ENCODE measurements around the gene COG7.

Gene COG7

DNA sequence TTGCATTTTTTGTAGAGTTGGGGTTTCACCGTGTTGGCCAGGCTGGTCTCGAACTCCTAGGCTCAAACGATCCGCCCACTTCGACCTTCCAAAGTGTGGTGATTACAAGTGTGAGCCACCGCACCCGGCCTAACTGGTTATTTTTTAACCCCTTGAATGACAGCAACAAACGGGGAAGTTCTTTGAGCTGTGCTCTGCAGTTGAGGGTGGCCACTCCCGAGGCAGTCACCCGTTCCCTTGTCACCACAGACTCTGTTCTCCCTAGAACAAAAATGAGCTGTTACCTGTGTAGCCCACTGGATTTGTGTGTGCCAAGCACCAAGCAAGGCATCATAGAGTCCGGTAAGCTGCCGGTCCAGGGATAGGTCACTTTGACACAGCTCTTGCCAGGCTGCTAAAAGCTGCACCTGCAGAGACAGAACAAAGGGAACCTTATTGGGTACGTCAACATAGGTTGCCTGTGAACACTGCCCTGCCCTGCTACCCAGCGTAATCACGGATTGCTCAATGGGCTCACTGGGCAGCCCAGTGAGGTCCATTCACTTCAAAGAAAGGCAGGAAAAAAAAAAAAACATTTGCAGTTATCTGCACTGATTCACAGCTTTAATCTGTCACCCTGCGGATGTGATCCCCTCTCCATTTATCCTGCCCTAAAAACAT, 19.6 kb downstream of the COG7 start:
- H3K27ac ChIP-seq (ENCODE audit: low read length) = no peak overlapping the region
- no peak overlapping the region for H3K9ac ChIP-seq (ENCODE audit: low read length)

GRCh38 chr16:23432176-23433128, 20.5 kb downstream of the COG7 start:
- Histone ChIP-seq H3K27ac (ENCODE audit: low read length) (no peak overlapping the region), H3K36me3 (replicated peaks; ENCODE audit: low read depth, low read length) (peaks cover 14% of the 10 kb centered on the region), H2AFZ (ENCODE audit: low read depth, low read length) (no peak overlapping the region)

More for the DNA sequence above, 19.6 kb downstream of the COG7 start:
- Histone ChIP-seq H3K36me3 (replicated peaks; ENCODE audit: low read depth, low read length) (peaks cover 12% of the 10 kb centered on the region), H3K4me2 (ENCODE audit: low read length) (no peak overlapping the region), H3K4me1 (ENCODE audit: low read length) (no peaks in the 10 kb centered on the region), H3K79me2 (ENCODE audit: low read length) (no peaks in the 10 kb centered on the region), H3K9me3 (ENCODE audit: insufficient read depth, low read length) (no peaks in the 10 kb centered on the region), H3K27me3 (ENCODE audit: low read depth, low read length) (no peaks in the 10 kb centered on the region), H4K20me1 (ENCODE audit: insufficient read depth, low read length) (no peaks in the 10 kb centered on the region), H2AFZ (ENCODE audit: low read depth, low read length) (no peak overlapping the region), H3K4me3 (ENCODE audit: low read length) (no peak overlapping the region)
- TF ChIP-seq EZH2phosphoT487 (IDR thresholded peaks at IDR 0.05; ENCODE audit: low read depth) = no peak
- TF ChIP-seq, protein P1, sequence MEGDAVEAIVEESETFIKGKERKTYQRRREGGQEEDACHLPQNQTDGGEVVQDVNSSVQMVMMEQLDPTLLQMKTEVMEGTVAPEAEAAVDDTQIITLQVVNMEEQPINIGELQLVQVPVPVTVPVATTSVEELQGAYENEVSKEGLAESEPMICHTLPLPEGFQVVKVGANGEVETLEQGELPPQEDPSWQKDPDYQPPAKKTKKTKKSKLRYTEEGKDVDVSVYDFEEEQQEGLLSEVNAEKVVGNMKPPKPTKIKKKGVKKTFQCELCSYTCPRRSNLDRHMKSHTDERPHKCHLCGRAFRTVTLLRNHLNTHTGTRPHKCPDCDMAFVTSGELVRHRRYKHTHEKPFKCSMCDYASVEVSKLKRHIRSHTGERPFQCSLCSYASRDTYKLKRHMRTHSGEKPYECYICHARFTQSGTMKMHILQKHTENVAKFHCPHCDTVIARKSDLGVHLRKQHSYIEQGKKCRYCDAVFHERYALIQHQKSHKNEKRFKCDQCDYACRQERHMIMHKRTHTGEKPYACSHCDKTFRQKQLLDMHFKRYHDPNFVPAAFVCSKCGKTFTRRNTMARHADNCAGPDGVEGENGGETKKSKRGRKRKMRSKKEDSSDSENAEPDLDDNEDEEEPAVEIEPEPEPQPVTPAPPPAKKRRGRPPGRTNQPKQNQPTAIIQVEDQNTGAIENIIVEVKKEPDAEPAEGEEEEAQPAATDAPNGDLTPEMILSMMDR (IDR thresholded peaks at IDR 0.05; ENCODE audit: low read depth, low read length) = no peak

DNA sequence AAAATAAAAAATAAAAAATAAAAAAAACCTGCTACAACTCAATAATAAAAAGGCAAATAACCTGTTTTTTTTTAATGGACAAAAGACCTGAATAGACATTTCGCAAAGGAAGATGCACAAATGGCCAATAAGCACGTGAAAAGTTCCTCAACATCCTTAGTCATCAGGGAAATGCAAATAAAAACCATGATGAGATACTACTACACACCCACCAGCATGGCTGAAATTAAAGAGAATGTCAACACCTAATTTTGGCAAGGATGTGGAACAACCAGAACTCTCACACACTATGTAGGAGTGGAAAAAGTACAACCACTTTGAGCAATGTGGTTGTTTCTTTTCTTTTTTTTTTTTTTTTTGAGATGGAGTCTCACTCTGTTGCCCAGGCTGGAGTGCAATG, 24.6 kb downstream of the COG7 start:
- Histone ChIP-seq H3K79me2 (ENCODE audit: low read length) (no peaks in the 10 kb centered on the region), H3K27ac (ENCODE audit: low read length) (no peak overlapping the region), H3K4me3 (ENCODE audit: low read length) (no peak overlapping the region), H3K36me3 (replicated peaks; ENCODE audit: low read depth, low read length) (peaks cover 12% of the 10 kb centered on the region), H3K27me3 (ENCODE audit: low read depth, low read length) (no peaks in the 10 kb centered on the region), H2AFZ (ENCODE audit: low read depth, low read length) (no peak overlapping the region), H3K4me2 (ENCODE audit: low read length) (no peak overlapping the region), H4K20me1 (ENCODE audit: insufficient read depth, low read length) (no peaks in the 10 kb centered on the region), H3K4me1 (ENCODE audit: low read length) (no peaks in the 10 kb centered on the region), H3K9ac (ENCODE audit: low read length) (no peak overlapping the region), H3K9me3 (ENCODE audit: insufficient read depth, low read length) (no peaks in the 10 kb centered on the region)
- TF ChIP-seq, protein P1 (IDR thresholded peaks at IDR 0.05; ENCODE audit: low read depth, low read length) = no peak
- no peak for TF ChIP-seq EZH2phosphoT487 (IDR thresholded peaks at IDR 0.05; ENCODE audit: low read depth)

More at GRCh38 chr16:23432176-23433128, 20.5 kb downstream of the COG7 start:
- TF ChIP-seq EZH2phosphoT487 (IDR thresholded peaks at IDR 0.05; ENCODE audit: low read depth) = no peak
- TF ChIP-seq, protein P1 (IDR thresholded peaks at IDR 0.05; ENCODE audit: low read depth, low read length) = no peak
- H3K4me3 ChIP-seq (ENCODE audit: low read length) = no peak overlapping the region
- H3K4me2 ChIP-seq (ENCODE audit: low read length) = no peak overlapping the region
- H3K27me3 ChIP-seq (ENCODE audit: low read depth, low read length) = no peaks in the 10 kb centered on the region
- no peaks in the 10 kb centered on the region for H3K4me1 ChIP-seq (ENCODE audit: low read length)
- H3K9me3 ChIP-seq (ENCODE audit: insufficient read depth, low read length) = no peaks in the 10 kb centered on the region
- H3K9ac ChIP-seq (ENCODE audit: low read length) = no peak overlapping the region
- no peaks in the 10 kb centered on the region for H4K20me1 ChIP-seq (ENCODE audit: insufficient read depth, low read length)
- no peaks in the 10 kb centered on the region for H3K79me2 ChIP-seq (ENCODE audit: low read length)

DNA sequence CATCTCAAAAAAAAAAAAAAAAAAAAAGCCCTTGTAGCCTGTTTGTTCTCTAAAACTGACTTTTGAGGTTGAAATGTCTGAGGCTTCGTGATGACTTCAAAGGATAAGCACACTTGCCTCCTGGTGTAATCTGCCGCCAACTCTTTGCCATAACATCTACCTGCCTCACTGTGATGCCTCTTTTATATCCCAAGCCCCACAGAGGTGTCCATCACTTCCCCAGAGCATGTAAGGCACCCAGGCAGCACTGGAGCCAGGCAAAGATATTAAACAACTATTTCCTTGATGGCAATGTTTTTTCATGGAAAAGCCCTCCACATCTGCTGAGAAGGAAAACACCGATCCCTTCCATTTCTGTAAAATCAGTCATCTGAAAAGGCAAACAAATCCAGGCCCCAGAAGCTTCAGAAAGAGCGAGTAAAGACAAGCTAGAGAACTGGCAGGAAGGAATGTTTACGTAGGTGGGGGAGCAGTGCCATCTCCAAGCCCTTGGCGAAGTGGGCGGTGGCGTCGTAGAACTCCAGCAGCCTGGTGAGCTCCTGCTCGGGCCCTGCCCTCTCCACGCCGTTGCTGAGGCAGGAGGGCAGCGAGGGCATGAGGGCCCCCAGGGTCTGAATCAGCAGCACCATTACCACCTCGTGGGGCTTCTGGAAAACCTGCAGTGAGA, 28.6 kb downstream of the COG7 start:
- no peak overlapping the region for H3K9ac ChIP-seq (ENCODE audit: low read length)
- TF ChIP-seq, protein P1 (IDR thresholded peaks at IDR 0.05; ENCODE audit: low read depth, low read length) = no peak
- no peak for TF ChIP-seq EZH2phosphoT487 (IDR thresholded peaks at IDR 0.05; ENCODE audit: low read depth)
- H3K27ac ChIP-seq (ENCODE audit: low read length) = no peak overlapping the region
- no peak overlapping the region for H3K4me2 ChIP-seq (ENCODE audit: low read length)
- no peaks in the 10 kb centered on the region for H4K20me1 ChIP-seq (ENCODE audit: insufficient read depth, low read length)
- H3K36me3 ChIP-seq (replicated peaks; ENCODE audit: low read depth, low read length) = peaks cover 4% of the 10 kb centered on the region
- H3K79me2 ChIP-seq (ENCODE audit: low read length) = no peaks in the 10 kb centered on the region
- no peak overlapping the region for H2AFZ ChIP-seq (ENCODE audit: low read depth, low read length)
- H3K4me1 ChIP-seq (ENCODE audit: low read length) = no peaks in the 10 kb centered on the region
- H3K27me3 ChIP-seq (ENCODE audit: low read depth, low read length) = no peaks in the 10 kb centered on the region
- H3K9me3 ChIP-seq (ENCODE audit: insufficient read depth, low read length) = no peaks in the 10 kb centered on the region
- H3K4me3 ChIP-seq (ENCODE audit: low read length) = no peak overlapping the region
